Common myeloid progenitor, CD34-positive (primary cell): ENCODE measurements around the gene IGSF21.

Source experiments
- CTCF ChIA-PET: fragments of 350-600 bp; sonication (Branson Sonifier 250); formaldehyde crosslinking; loops from one replicate; lab custom pipeline; 2021; ENCODE audit warnings: antibody characterized with exemption; lab: Charles Lee
- POLR2A ChIA-PET: fragments of 350-600 bp; sonication (Branson Sonifier 250); formaldehyde crosslinking; loops from one replicate; lab custom pipeline; 2021; ENCODE audit warnings: antibody characterized with exemption; lab: Charles Lee
- DNase-seq, 3 donors: peaks; one replicate each; pipeline versions ENCODE4 v3.0.0 to v3.0.0-alpha.2; 2013
- H3K27ac ChIP-seq, 2 experiments: 1 replicate in 1 of 2; 2 replicates in 1 of 2; pipeline ENCODE4 v1.7.0; 2013; ENCODE audit warnings: inconsistent platforms in 2 of 2, low read length in 2 of 2, mild to moderate bottlenecking in 2 of 2, low read depth in 1 of 2, moderate library complexity in 1 of 2; ENCODE audit not compliant: severe bottlenecking in 2 of 2, insufficient read depth in 1 of 2, poor library complexity in 1 of 2
- H3K27me3 ChIP-seq, 5 experiments: replicated peaks in 2 of 5; 1 replicate in 3 of 5; 2 replicates in 2 of 5; pipeline versions ENCODE4 v1.6.1 to v1.7.0; 2013; ENCODE audit warnings: low read length in 4 of 5, mild to moderate bottlenecking in 2 of 5, moderate library complexity in 2 of 5, inconsistent platforms in 1 of 5; ENCODE audit not compliant: insufficient read depth in 5 of 5, control insufficient read depth in 4 of 5
- H3K36me3 ChIP-seq, 4 experiments: 1 replicate in 2 of 4; 2 replicates in 2 of 4; pipeline versions ENCODE4 v1.6.1 to v1.7.0; 2013; ENCODE audit warnings: low read length in 3 of 4, control low read depth in 1 of 4, mild to moderate bottlenecking in 1 of 4; ENCODE audit not compliant: control insufficient read depth in 4 of 4, insufficient read depth in 4 of 4
- H3K4me1 ChIP-seq, 4 experiments: 1 replicate in 3 of 4; 2 replicates in 1 of 4; pipeline versions ENCODE4 v1.6.1 to v1.7.1; 2013; ENCODE audit warnings: low read length in 3 of 4, mild to moderate bottlenecking in 3 of 4, control low read depth in 1 of 4, inconsistent platforms in 1 of 4, moderate library complexity in 1 of 4; ENCODE audit not compliant: control insufficient read depth in 4 of 4, insufficient read depth in 4 of 4; ENCODE audit errors: control extremely low read depth in 1 of 4
- H3K4me3 ChIP-seq, 7 experiments: 1 replicate in 4 of 7; 2 replicates in 3 of 7; pipeline versions ENCODE4 v1.5.1 to v1.7.0; 2013; ENCODE audit warnings: mild to moderate bottlenecking in 7 of 7, low read length in 6 of 7, moderate library complexity in 6 of 7, inconsistent platforms in 2 of 7, low read depth in 2 of 7, control low read depth in 1 of 7; ENCODE audit not compliant: insufficient read depth in 4 of 7, control insufficient read depth in 1 of 7; ENCODE audit errors: extremely low read depth in 1 of 7
- H3K9me3 ChIP-seq, 5 experiments: 1 replicate in 4 of 5; 2 replicates in 1 of 5; pipeline versions ENCODE4 v1.6.1 to v1.7.1; 2013; ENCODE audit warnings: low read length in 4 of 5, mild to moderate bottlenecking in 2 of 5, inconsistent platforms in 1 of 5, low read depth in 1 of 5, moderate library complexity in 1 of 5; ENCODE audit not compliant: control insufficient read depth in 4 of 5, insufficient read depth in 2 of 5; ENCODE audit errors: control extremely low read depth in 1 of 5
- WGBS: methylation state at CpG from one replicate; pipeline ENCODE4 v1.1.5; 2013; ENCODE audit not compliant: insufficient coverage; 5-methylcytosine and 5-hydroxymethylcytosine counted together

The IGSF21 gene

DNA sequence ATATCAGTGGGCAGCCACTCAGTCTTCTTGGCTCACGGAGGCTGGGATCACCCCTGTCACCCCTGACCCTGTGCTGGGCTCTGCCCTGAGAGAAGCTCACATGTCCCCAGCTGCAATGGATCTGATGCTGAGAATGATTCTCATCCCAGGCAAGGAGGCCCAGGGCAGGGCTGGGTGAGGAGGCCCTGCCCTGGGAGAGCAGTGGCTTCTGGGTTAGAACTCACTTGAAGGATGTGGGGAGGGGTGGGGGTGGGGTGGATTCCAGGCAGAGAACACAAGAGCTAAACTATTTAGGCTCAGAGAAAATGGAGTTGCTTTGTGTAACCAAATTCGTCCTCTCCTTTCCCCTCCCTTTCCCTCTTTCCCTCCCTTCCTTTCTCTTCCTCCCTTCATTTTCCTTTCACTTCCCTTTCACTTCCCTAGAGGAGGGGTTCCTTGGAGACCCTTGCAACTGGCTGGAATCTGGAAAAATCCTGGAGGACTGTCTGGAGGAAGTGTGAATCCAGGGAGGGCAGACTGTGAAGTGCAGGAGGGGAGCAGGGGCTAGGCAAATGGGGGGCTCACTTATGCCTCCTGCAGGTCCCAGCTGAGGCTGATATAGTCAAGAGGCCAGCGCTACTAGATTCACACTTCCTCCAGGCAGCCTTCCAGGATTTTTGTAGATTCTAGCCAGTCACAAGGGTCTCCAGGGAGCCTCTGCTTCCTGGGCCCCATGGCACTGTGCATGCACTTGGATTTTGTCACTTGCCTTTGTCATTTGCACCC, 47.0 kb downstream of the IGSF21 start:
- POLR2A ChIA-PET: interaction anchor here (0.6 kb wide), 1 partner anchor 1837 kb away, joined by 5 read pairs; no protein-coding TSS in a partner anchor
- no peak for DNase-seq
- CTCF ChIA-PET: no interaction called here
- Histone ChIP-seq H3K9me3 (no peaks in the 10 kb centered on the region), H3K4me1 (no peaks in the 10 kb centered on the region), H3K27me3 (peaks cover 0 to 7% (median 2%) of the 10 kb centered on the region in 5 experiments), H3K4me3 (no peak overlapping the region), H3K36me3 (no peaks in the 10 kb centered on the region), H3K27ac (no peak overlapping the region)
- 87% methylated on average over 3 of the region's 3 CpGs for WGBS

- 96% methylated on average over 6 of the region's 13 CpGs for WGBS
- no peaks in the 10 kb centered on the region for H3K9me3 ChIP-seq
- peaks cover 0 to 6% (median 2%) of the 10 kb centered on the region in 5 experiments for H3K27me3 ChIP-seq
- CTCF ChIA-PET: no interaction called here
- H3K36me3 ChIP-seq: no peaks in the 10 kb centered on the region
- no peak overlapping the region for H3K27ac ChIP-seq
- DNase-seq: no peak
- POLR2A ChIA-PET: no interaction called here
- no peak overlapping the region for H3K4me3 ChIP-seq
- H3K4me1 ChIP-seq: no peaks in the 10 kb centered on the region
These were observed 48.3 kb downstream of the IGSF21 start for GRCh38 chr1:18155881-18156385.

DNA sequence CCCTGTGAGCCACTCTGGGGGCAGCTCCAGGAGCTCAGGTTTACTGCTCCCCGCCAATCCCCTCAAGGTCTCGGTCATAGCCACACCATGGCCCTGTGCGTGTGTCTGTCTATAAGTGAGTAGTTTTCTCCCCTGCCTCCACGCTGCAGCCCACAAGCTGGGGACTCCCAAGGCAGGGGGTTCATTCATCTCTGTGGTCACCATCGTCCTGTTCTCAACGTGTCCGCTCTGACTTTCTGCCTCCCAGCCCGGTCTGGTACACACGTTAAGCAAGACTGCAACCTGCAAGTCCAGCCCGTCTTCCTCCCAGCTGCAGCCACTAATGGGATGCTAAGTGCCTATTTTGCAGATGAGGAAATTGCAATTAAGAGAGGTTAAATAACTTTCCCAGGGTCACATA, 49.8 kb downstream of the IGSF21 start:
- DNase-seq: no peak
- ChIA-PET CTCF (no interaction called here), POLR2A (no interaction called here)
- H3K4me3 ChIP-seq: no peak overlapping the region
- H3K36me3 ChIP-seq: no peaks in the 10 kb centered on the region
- 87% methylated on average over 7 of the region's 10 CpGs for WGBS
- H3K27ac ChIP-seq: no peak overlapping the region
- no peaks in the 10 kb centered on the region for H3K4me1 ChIP-seq
- no peaks in the 10 kb centered on the region for H3K9me3 ChIP-seq
- peaks cover 0 to 2% (median 0%) of the 10 kb centered on the region in 5 experiments for H3K27me3 ChIP-seq

DNA sequence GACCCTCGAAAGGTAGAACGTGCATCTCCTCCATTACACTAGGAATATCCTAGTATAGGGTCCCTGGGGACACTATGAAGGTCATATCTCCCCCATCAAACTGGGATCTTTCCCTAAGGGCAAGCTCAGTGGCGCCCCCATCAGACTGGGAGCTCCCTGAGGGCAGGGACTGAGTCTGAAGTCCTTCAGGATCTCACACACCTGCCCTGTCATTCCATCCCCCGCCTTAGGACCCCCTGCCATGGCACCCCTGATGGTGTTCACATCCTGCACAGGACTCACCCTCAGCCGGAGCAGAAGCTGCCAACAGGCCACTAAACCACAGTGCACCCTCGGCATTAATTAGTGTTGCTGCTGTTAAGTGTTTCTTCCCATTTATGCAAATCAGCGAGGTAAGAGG, 50.4 kb downstream of the IGSF21 start:
- Histone ChIP-seq H3K4me1 (no peaks in the 10 kb centered on the region), H3K36me3 (no peaks in the 10 kb centered on the region), H3K9me3 (no peaks in the 10 kb centered on the region), H3K27me3 (peaks cover 0 to 2% (median 0%) of the 10 kb centered on the region in 5 experiments), H3K4me3 (no peak overlapping the region), H3K27ac (no peak overlapping the region)
- CTCF ChIA-PET: no interaction called here
- 74% methylated on average over 4 of the region's 7 CpGs for WGBS
- DNase-seq: no peak
- POLR2A ChIA-PET: no interaction called here

GRCh38 chr1:18158714-18159113, 51.1 kb downstream of the IGSF21 start:
- ChIA-PET POLR2A (no interaction called here), CTCF (no interaction called here)
- no peaks in the 10 kb centered on the region for H3K4me1 ChIP-seq
- no peaks in the 10 kb centered on the region for H3K36me3 ChIP-seq
- H3K9me3 ChIP-seq: no peaks in the 10 kb centered on the region
- DNase-seq: no peak
- 94% methylated on average over 5 of the region's 5 CpGs for whole genome bisulfite sequencing
- H3K4me3 ChIP-seq: no peak overlapping the region
- no peak overlapping the region for H3K27ac ChIP-seq
- H3K27me3 ChIP-seq: peaks cover 0 to 2% (median 0%) of the 10 kb centered on the region in 5 experiments

- Histone ChIP-seq H3K27me3 (peaks cover 0 to 2% (median 0%) of the 10 kb centered on the region in 5 experiments), H3K4me1 (peaks cover 0 to 3% (median 0%) of the 10 kb centered on the region in 4 experiments), H3K36me3 (no peaks in the 10 kb centered on the region), H3K4me3 (no peak overlapping the region), H3K9me3 (no peaks in the 10 kb centered on the region), H3K27ac (no peak overlapping the region)
- 43% methylated on average over 11 of the region's 13 CpGs for WGBS
- ChIA-PET POLR2A (no interaction called here), CTCF (interaction anchor here (0.8 kb wide), 1 partner anchor 24 kb away, joined by 3 read pairs; no protein-coding TSS in a partner anchor)
- DNase-seq: peak in 2 of 3 donors; percentile 34 to 54
These were observed 52.8 kb downstream of the IGSF21 start for GRCh38 chr1:18160290-18160942.

- Histone ChIP-seq H3K36me3 (no peaks in the 10 kb centered on the region), H3K27me3 (peaks cover 0 to 2% (median 0%) of the 10 kb centered on the region in 5 experiments), H3K4me3 (no peak overlapping the region), H3K27ac (no peak overlapping the region), H3K9me3 (no peaks in the 10 kb centered on the region), H3K4me1 (peaks cover 0 to 5% (median 0%) of the 10 kb centered on the region in 4 experiments)
- CTCF ChIA-PET: no interaction called here
- no peak for DNase-seq
- POLR2A ChIA-PET: no interaction called here
- WGBS: 98% methylated on average over 6 of the region's 6 CpGs
These were observed 54.1 kb downstream of the IGSF21 start for GRCh38 chr1:18161690-18162089.
